K562 (cell line): ENCODE measurements around the gene LRFN4. TPM values are rescaled to one million over a fixed set of nuclear protein-coding genes. Genes with fewer than 3 reads are reported as not detected.

Source experiments
- ATAC-seq: fragments of 200-7000 bp; cut with Tn5 transposase; 3 replicates; pipeline ENCODE4 v1.9.1; 2020; ENCODE audit warnings: moderate library complexity
- BruUV-seq: library from RNA; stranded (reverse); fragments of 400-500 nt; replicated peaks from 2 replicates; lab custom pipeline; 2021; lab: Mats Ljungman, UMichigan
- CTCF ChIA-PET: fragments of 300-600 bp; formaldehyde crosslinking; extraction: SDS; loops from one replicate; lab custom pipeline; 2021; ENCODE audit warnings: low intra/inter-chr PET ratio; lab: Yijun Ruan, JAX
- POLR2A ChIA-PET: fragments of 300-600, 350-650 bp; sonication (Branson Sonifier 250); formaldehyde crosslinking; extraction: SDS; loops from one replicate; lab custom pipeline; 2021; ENCODE audit warnings: antibody characterized with exemption, inconsistent platforms; lab: Yijun Ruan, JAX
- DNase-seq, 4 experiments: peaks; one replicate each; pipeline versions ENCODE4 v3.0.0 to v3.0.0-alpha.2; 2011 to 2018; ENCODE audit warnings: low spot score in 3 of 4, mixed read lengths in 3 of 4; ENCODE audit errors: extremely low read depth in 1 of 4
- FAIRE-seq: peaks from 2 replicates; lab custom pipeline; 2011; peaks lifted over from hg19 to GRCh38; lab: Jason Lieb, UNC
- H2AFZ ChIP-seq: 2 replicates; pipeline ENCODE4 v1.6.0; 2011; ENCODE audit warnings: low read depth, low read length, control low read depth, inconsistent platforms
- H3K27ac ChIP-seq: fragments of 200-600 bp; 3 replicates; pipeline ENCODE4 v1.8.0; 2011; ENCODE audit warnings: low read depth, mild to moderate bottlenecking, control low read depth, inconsistent platforms, low read length, moderate library complexity, mixed read lengths; ENCODE audit errors: extremely low read depth
- H3K27me3 ChIP-seq, 2 experiments: fragments of 300-600 bp in 1 of 2; 2 replicates in 1 of 2; 3 replicates in 1 of 2; pipeline versions ENCODE4 v1.6.0 to v1.8.0; 2011; ENCODE audit warnings: inconsistent platforms in 2 of 2, low read length in 2 of 2, mild to moderate bottlenecking in 1 of 2, mixed read lengths in 1 of 2, moderate library complexity in 1 of 2; ENCODE audit not compliant: control insufficient read depth in 2 of 2, insufficient read depth in 2 of 2
- H3K36me3 ChIP-seq: fragments of 300-600 bp; 3 replicates; pipeline ENCODE4 v1.8.0; 2011; ENCODE audit warnings: mild to moderate bottlenecking, low read length, inconsistent platforms; ENCODE audit not compliant: control insufficient read depth, insufficient read depth
- H3K4me1 ChIP-seq, 2 experiments: fragments of 200-600 bp in 1 of 2; replicated peaks in 1 of 2; 2 replicates in 1 of 2; 3 replicates in 1 of 2; pipeline versions ENCODE4 v1.5.1 to v1.8.0; 2011; ENCODE audit warnings: inconsistent platforms in 2 of 2, low read length in 2 of 2, mild to moderate bottlenecking in 1 of 2, mixed read lengths in 1 of 2, moderate library complexity in 1 of 2; ENCODE audit not compliant: control insufficient read depth in 2 of 2, insufficient read depth in 2 of 2
- H3K4me2 ChIP-seq: 2 replicates; pipeline ENCODE4 v1.6.1; 2011; ENCODE audit warnings: low read length, control low read depth, inconsistent platforms, mixed read lengths; ENCODE audit not compliant: insufficient read depth
- H3K4me3 ChIP-seq: fragments of 200-600 bp; sonication (generic), shearing (Covaris generic); 2 replicates; pipeline ENCODE4 v1.5.1; 2016; ENCODE audit warnings: control low read depth, inconsistent platforms
- H3K79me2 ChIP-seq: fragments of 200-600 bp; 3 replicates; pipeline ENCODE4 v1.8.0; 2011; ENCODE audit warnings: low read length, inconsistent platforms; ENCODE audit not compliant: control insufficient read depth, insufficient read depth
- H3K9ac ChIP-seq, 2 experiments: 2 replicates each; pipeline versions ENCODE4 v1.6.0 to v1.6.1; 2011; ENCODE audit warnings: low read depth in 2 of 2, low read length in 2 of 2, control low read depth in 1 of 2, inconsistent platforms in 1 of 2, mild to moderate bottlenecking in 1 of 2, mixed read lengths in 1 of 2; ENCODE audit not compliant: insufficient read depth in 1 of 2
- H3K9me1 ChIP-seq: one replicate; pipeline ENCODE4 v1.6.0; 2011; ENCODE audit warnings: inconsistent platforms, mild to moderate bottlenecking, low read length, moderate library complexity; ENCODE audit not compliant: control insufficient read depth, insufficient read depth
- H3K9me3 ChIP-seq: replicated peaks from 2 replicates; pipeline ENCODE4 v1.5.1; 2011; ENCODE audit warnings: low read depth, low read length, inconsistent platforms; ENCODE audit not compliant: control insufficient read depth, insufficient read depth
- H4K20me1 ChIP-seq: replicated peaks from 2 replicates; pipeline ENCODE4 v1.6.1; 2011; ENCODE audit warnings: low read length, inconsistent platforms, mixed read lengths; ENCODE audit not compliant: control insufficient read depth, insufficient read depth
- EZH2 ChIP-seq: IDR thresholded peaks from 2 replicates; pipeline ENCODE4 v1.6.1; 2012; ENCODE audit warnings: low read depth, mild to moderate bottlenecking, inconsistent platforms, low read length, borderline replicate concordance
- GABPB2 ChIP-seq: fragments of 250-450 bp; sonication (Bioruptor Pico); conservative IDR thresholded peaks from 2 replicates; pipeline ENCODE4 v1.5.1; 2021; ENCODE audit warnings: mild to moderate bottlenecking
- LCOR ChIP-seq: sonication (generic); formaldehyde crosslinking; IDR thresholded peaks from 2 replicates; pipeline ENCODE4 v1.8.0; 2022; ENCODE audit warnings: mild to moderate bottlenecking, missing genetic modification reagents
- POLR2G ChIP-seq: fragments of 200-400 bp; formaldehyde crosslinking; IDR thresholded peaks from 2 replicates; pipeline ENCODE4 v1.6.1; 2017; ENCODE audit warnings: low read depth, mild to moderate bottlenecking, antibody characterized with exemption, low read length, moderate library complexity
- POLR3G ChIP-seq: IDR thresholded peaks from 2 replicates; pipeline ENCODE4 v1.6.1; 2011; ENCODE audit not compliant: insufficient read length, insufficient replicate concordance; ENCODE audit errors: extremely low read depth
- RBFOX2 ChIP-seq: fragments of 200-400 bp; formaldehyde crosslinking; IDR thresholded peaks from 2 replicates; pipeline ENCODE4 v1.6.1; 2017; ENCODE audit warnings: low read depth, mild to moderate bottlenecking, low read length, moderate library complexity
- RBM39 ChIP-seq: fragments of 200-400 bp; formaldehyde crosslinking; optimal IDR thresholded peaks from 2 replicates; pipeline ENCODE3; 2018; ENCODE audit warnings: low read depth, low read length
- WGBS: fragments of 100-300 bp; shearing (Covaris generic); methylation state at CpG from one replicate; pipeline ENCODE4 v1.1.6; 2016; ENCODE audit warnings: low coverage, mixed read lengths; ENCODE audit not compliant: insufficient coverage; ENCODE audit errors: missing lambda C conversion rate; 5-methylcytosine and 5-hydroxymethylcytosine counted together
- in situ Hi-C: fragments of 300-500 bp; cut with MboI; formaldehyde crosslinking; loops from 4 replicates; pipeline ENCODE4 v1.15.0; 2018; ENCODE audit warnings: inconsistent platforms, mixed read lengths
- intact Hi-C: fragments of 100-400 bp; cut with micrococcal nuclease; formaldehyde crosslinking; loops from 2 replicates; pipeline ENCODE4 v1.14.2; 2022
- polyA plus RNA-seq, 8 experiments: library from polyadenylated mRNA; depleted of rRNA in 4 of 8; stranded (reverse) in 5 of 8; unstranded in 3 of 8; fragments of >200 nt; fragmentation: Nextera tagmentation in 2 of 8; fragmentation: Illumina TruSeq in 1 of 8; extraction: Ambion mirVana in 2 of 8; extraction: Trizol in 1 of 8; gene quantifications; 2 replicates each; pipeline versions ENCODE4 v1.2.1 to v1.2.3, GENCODE V29; 2011 to 2014; ENCODE audit warnings: inconsistent platforms in 1 of 8, missing spikeins in 1 of 8
- total RNA-seq, 7 experiments: library from RNA; depleted of rRNA in 6 of 7; stranded (reverse); fragments of >200 nt in 6 of 7; fragmentation: Illumina TruSeq in 2 of 7; extraction: Trizol in 2 of 7; gene quantifications; 2 replicates each; pipeline versions ENCODE4 v1.2.1 to v1.2.3, GENCODE V29; 2011 to 2021; ENCODE audit warnings: low replicate concordance in 1 of 7

Gene LRFN4
- total and polyA plus RNA-seq, 9 of the 15 experiments (the other 6 are each of a cell fraction or from before 2014, with no cell fraction given): 0.10 to 60.1 (median 6.7) TPM

DNA sequence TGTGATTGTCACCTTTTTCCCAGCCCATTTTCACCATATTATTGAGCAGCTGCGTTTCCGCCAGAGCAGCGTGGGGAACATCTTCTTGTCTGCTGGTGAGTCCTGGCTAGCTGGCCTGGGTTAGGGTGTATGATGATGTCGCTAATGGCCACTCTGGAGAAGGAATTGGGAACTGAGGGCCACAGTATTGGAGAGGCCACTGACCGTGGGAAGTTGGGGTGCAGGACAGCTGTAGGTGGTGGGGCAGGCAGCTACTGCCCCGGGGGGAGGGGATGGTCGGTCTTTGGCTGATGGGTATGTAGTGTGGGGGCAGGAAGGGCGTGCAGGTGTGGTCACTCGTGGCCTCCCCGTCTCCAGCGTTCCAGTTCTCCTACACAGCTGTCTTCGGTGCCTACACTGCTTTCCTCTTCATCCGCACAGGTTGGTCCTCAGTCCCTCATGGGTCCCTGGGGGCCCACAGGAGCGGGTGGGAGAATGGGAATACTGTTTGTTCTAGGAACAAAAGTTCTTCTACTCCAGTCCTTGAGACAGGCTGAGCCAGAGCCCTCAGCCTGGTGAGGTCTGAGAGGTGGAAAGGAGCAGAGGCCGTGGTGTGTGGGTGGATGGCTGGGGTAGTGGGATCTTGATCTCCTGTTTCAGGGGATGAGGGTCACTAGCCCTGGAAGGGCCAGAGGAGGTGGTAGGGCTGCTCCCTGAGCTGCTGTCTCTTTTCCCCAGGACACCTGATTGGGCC is 11.6 kb upstream of the LRFN4 start:
- no peak for FAIRE-seq
- intact Hi-C loops: no loop called here
- CTCF ChIA-PET: interaction anchor here (0.6 kb wide), 1 partner anchor 463 kb away, joined by 3 read pairs; no protein-coding TSS in a partner anchor

DNA sequence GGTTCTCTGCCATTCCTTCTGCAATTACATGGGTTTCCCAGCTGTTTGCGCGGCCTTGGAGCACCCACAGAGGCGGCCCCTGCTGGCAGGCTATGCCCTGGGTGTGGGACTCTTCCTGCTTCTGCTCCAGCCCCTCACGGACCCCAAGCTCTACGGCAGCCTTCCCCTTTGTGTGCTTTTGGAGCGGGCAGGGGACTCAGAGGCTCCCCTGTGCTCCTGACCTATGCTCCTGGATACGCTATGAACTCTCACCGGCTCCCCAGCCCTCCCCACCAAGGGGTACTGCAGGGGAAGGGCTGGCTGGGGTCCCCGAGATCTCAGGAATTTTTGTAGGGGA is 11.0 kb upstream of the LRFN4 start:
- in situ Hi-C loops (no loop called here), intact Hi-C loops (no loop called here)
- Histone ChIP-seq H3K36me3 (peaks cover 60% of the 10 kb centered on the region; the same call in 2 of the 3 replicates), H3K9me3 (no peaks in the 10 kb centered on the region), H3K79me2 (peaks cover 45% of the 10 kb centered on the region), H4K20me1 (no peaks in the 10 kb centered on the region), H2AFZ (no peak overlapping the region), H3K4me2 (no peak overlapping the region), H3K9ac (0 out of 4 replicates have a peak overlapping the region, but pooled peaks of 1 of the 2 experiments have one; percentile 2), H3K9me1 (no peaks in the 10 kb centered on the region)
- ATAC-seq (no peak), FAIRE-seq (no peak)
- no TSS peak for BruUV-seq
- 84% methylated on average over 8 of the region's 9 CpGs for WGBS
- TF ChIP-seq EZH2 (no peak), POLR2G (peak; percentile 68), GABPB2 (CRISPR knock-in tag) (no peak), RBM39 (no peak), LCOR (CRISPR knock-in tag) (no peak)
- TF ChIP-seq, all 486 proteins: peak for 1
- ChIA-PET CTCF (interaction anchor here (0.6 kb wide), 1 partner anchor 463 kb away, joined by 3 read pairs; no protein-coding TSS in a partner anchor), POLR2A (interaction anchor here (0.7 to 5.3 kb wide), 5 partner anchors 8 to 424 kb away, joined by 3 to 58 read pairs (median 6); no protein-coding TSS in a partner anchor)
- Histone ChIP-seq H3K27ac (no peak overlapping the region), H3K4me3 (no peak overlapping the region), H3K4me1 (peaks cover 23 to 47% of the 10 kb centered on the region in 2 experiments), H3K27me3 (no peaks in the 10 kb centered on the region)
- DNase-seq: no peak

More for the DNA sequence above, 11.6 kb upstream of the LRFN4 start:
- no peaks in the 10 kb centered on the region for H3K9me1 ChIP-seq
- 88% methylated on average over 13 of the region's 15 CpGs for WGBS
- H3K9ac ChIP-seq: peak overlapping the region in 1 of 2 experiments; percentile 49; a peak in 1 of 4 replicates
- peaks cover 60% of the 10 kb centered on the region; the same call in 2 of the 3 replicates for H3K36me3 ChIP-seq
- in situ Hi-C loops: no loop called here
- no peak overlapping the region for H2AFZ ChIP-seq
- no peak overlapping the region for H3K4me3 ChIP-seq
- H3K4me2 ChIP-seq: no peak overlapping the region
- H3K79me2 ChIP-seq: peaks cover 48% of the 10 kb centered on the region
- H3K27ac ChIP-seq: no peak overlapping the region
- no TSS peak for BruUV-seq
- H3K27me3 ChIP-seq: no peaks in the 10 kb centered on the region
- no peak for DNase-seq
- ATAC-seq: no peak
- TF ChIP-seq RBFOX2 (peak; percentile 58), POLR3G (no peak)
- no peaks in the 10 kb centered on the region for H3K9me3 ChIP-seq
- H4K20me1 ChIP-seq: no peaks in the 10 kb centered on the region
- POLR2A ChIA-PET: interaction anchor here (0.6 to 5.3 kb wide), 6 partner anchors 9 to 424 kb away, joined by 3 to 58 read pairs (median 6); no protein-coding TSS in a partner anchor
- peaks cover 29 to 47% of the 10 kb centered on the region in 2 experiments for H3K4me1 ChIP-seq
